HL-60 (cell line): ENCODE measurements around the gene APH1B.

Experiments
- DNase-seq, 2 experiments: peaks; one replicate each; pipeline ENCODE4 v3.0.0-alpha.2; 2010 to 2020; ENCODE audit warnings: low read depth in 1 of 2, low spot score in 1 of 2
- H3K27ac ChIP-seq: fragments of 250-450 bp; sonication (Bioruptor Pico); replicated peaks from 2 replicates; pipeline ENCODE4 v1.5.1; 2020; ENCODE audit warnings: mild to moderate bottlenecking, moderate library complexity
- H3K27me3 ChIP-seq: fragments of 250-450 bp; sonication (Bioruptor Pico); 2 replicates; pipeline ENCODE4 v1.5.1; 2021; ENCODE audit warnings: mild to moderate bottlenecking, moderate library complexity; ENCODE audit not compliant: insufficient read depth, poor library complexity, severe bottlenecking
- H3K4me3 ChIP-seq: replicated peaks from 2 replicates; pipeline ENCODE4 v1.5.1; 2011; ENCODE audit warnings: mild to moderate bottlenecking, control low read depth, low read length; ENCODE audit not compliant: insufficient read depth
- GABPA ChIP-seq: IDR thresholded peaks from 2 replicates; pipeline ENCODE4 v1.6.1; 2012; ENCODE audit warnings: low read depth
- POLR2AphosphoS5 ChIP-seq: IDR thresholded peaks from 2 replicates; pipeline ENCODE4 v1.6.1; 2012; ENCODE audit warnings: low read depth
- SPI1 ChIP-seq: IDR thresholded peaks from 2 replicates; pipeline ENCODE4 v1.6.1; 2012; ENCODE audit warnings: low read depth, mild to moderate bottlenecking, borderline replicate concordance
- TF ChIP-seq, protein P1 (sequence below): IDR thresholded peaks from one replicate; pipeline ENCODE4 v1.5.1; 2011; ENCODE audit warnings: low read length, control low read depth, inconsistent platforms; ENCODE audit not compliant: insufficient read depth
- TF ChIP-seq, protein P2 (sequence below): IDR thresholded peaks from 2 replicates; pipeline ENCODE4 v1.6.1; 2012; ENCODE audit warnings: low read depth; ENCODE audit not compliant: insufficient replicate concordance

Gene APH1B

DNA sequence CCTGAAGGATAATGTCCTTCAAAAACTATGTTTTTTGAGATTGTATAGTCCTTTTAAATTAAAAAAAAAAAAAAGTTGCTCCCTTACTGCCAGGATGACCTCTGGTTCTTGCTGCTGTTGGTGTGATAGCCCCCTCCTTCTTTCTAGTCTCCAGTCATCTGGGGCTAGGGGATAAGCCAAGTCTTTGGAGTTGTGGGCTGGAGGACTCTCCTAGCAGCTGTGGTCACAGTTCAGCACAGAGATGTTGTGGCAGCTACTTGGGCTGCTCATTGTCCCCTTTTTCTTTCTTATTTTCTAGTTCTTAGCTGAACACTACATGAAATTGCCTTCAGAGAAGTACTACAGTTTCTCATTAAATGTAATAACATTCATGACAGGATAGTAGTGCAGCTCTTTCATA lies 39.2 kb upstream of the APH1B start:
- DNase-seq, result no peak
- H3K27ac ChIP-seq, result no peak overlapping the region
- TF ChIP-seq GABPA (no peak), SPI1 (no peak), POLR2AphosphoS5 (no peak)
- TF ChIP-seq, protein P1, sequence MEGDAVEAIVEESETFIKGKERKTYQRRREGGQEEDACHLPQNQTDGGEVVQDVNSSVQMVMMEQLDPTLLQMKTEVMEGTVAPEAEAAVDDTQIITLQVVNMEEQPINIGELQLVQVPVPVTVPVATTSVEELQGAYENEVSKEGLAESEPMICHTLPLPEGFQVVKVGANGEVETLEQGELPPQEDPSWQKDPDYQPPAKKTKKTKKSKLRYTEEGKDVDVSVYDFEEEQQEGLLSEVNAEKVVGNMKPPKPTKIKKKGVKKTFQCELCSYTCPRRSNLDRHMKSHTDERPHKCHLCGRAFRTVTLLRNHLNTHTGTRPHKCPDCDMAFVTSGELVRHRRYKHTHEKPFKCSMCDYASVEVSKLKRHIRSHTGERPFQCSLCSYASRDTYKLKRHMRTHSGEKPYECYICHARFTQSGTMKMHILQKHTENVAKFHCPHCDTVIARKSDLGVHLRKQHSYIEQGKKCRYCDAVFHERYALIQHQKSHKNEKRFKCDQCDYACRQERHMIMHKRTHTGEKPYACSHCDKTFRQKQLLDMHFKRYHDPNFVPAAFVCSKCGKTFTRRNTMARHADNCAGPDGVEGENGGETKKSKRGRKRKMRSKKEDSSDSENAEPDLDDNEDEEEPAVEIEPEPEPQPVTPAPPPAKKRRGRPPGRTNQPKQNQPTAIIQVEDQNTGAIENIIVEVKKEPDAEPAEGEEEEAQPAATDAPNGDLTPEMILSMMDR, result no peak
- TF ChIP-seq, protein P2, sequence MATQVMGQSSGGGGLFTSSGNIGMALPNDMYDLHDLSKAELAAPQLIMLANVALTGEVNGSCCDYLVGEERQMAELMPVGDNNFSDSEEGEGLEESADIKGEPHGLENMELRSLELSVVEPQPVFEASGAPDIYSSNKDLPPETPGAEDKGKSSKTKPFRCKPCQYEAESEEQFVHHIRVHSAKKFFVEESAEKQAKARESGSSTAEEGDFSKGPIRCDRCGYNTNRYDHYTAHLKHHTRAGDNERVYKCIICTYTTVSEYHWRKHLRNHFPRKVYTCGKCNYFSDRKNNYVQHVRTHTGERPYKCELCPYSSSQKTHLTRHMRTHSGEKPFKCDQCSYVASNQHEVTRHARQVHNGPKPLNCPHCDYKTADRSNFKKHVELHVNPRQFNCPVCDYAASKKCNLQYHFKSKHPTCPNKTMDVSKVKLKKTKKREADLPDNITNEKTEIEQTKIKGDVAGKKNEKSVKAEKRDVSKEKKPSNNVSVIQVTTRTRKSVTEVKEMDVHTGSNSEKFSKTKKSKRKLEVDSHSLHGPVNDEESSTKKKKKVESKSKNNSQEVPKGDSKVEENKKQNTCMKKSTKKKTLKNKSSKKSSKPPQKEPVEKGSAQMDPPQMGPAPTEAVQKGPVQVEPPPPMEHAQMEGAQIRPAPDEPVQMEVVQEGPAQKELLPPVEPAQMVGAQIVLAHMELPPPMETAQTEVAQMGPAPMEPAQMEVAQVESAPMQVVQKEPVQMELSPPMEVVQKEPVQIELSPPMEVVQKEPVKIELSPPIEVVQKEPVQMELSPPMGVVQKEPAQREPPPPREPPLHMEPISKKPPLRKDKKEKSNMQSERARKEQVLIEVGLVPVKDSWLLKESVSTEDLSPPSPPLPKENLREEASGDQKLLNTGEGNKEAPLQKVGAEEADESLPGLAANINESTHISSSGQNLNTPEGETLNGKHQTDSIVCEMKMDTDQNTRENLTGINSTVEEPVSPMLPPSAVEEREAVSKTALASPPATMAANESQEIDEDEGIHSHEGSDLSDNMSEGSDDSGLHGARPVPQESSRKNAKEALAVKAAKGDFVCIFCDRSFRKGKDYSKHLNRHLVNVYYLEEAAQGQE, result no peak
- no peaks in the 10 kb centered on the region for H3K27me3 ChIP-seq
- no peak overlapping the region for H3K4me3 ChIP-seq

DNA sequence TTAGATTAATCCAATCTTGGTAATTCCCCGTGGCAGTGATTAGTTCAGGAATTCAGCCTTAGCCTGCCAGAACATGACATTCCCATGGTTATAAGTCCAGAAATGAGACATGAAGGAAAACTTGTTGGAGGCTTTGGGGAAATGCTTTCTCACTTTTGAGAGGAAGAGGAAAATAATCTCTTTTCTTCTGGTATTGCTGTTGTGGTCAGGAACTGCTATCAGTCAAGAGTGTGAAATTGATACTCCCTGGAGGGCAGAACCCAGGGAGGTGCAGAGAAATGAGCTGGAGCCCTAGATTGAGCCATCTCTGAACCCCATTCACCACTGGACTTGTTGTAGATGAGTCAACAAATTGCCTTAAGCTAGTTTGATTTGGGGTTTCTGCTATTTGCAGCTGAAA lies 38.6 kb upstream of the APH1B start:
- TF ChIP-seq, protein P2, result no peak
- TF ChIP-seq, protein P1, result no peak
- no peak for TF ChIP-seq POLR2AphosphoS5
- TF ChIP-seq GABPA, result no peak
- TF ChIP-seq SPI1, result no peak
- no peak overlapping the region for H3K4me3 ChIP-seq
- peak in 1 of 2 experiments; percentile 36 for DNase-seq
- H3K27ac ChIP-seq, result no peak overlapping the region
- no peaks in the 10 kb centered on the region for H3K27me3 ChIP-seq

DNA sequence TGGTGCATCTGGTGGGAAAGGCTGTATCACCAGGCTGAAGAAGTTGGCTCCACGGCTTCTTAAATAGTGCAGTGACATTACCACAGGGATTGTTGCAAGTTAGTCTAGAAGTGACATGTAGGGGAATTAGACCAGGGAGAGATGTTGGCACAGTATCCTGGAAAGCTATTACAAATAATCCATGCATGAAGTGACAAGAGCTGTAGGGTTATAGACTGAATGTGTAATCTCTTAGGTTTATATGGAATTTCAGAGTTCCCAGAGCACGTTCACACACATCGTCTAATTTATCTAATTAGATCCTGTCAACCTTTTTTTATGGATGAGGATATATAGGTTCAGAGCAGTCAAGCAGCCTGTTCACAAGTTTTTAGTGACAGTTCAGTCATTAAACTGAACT lies 37.3 kb upstream of the APH1B start:
- no peak overlapping the region for H3K4me3 ChIP-seq
- no peaks in the 10 kb centered on the region for H3K27me3 ChIP-seq
- DNase-seq, result no peak
- no peak overlapping the region for H3K27ac ChIP-seq
- TF ChIP-seq, protein P2, result no peak
- TF ChIP-seq SPI1 (no peak), POLR2AphosphoS5 (no peak), GABPA (no peak)
- TF ChIP-seq, protein P1, result no peak
